GM23338 (cell line): ENCODE data around the gene FBRSL1. TPM values are rescaled to one million over a fixed set of nuclear protein-coding genes. Genes with fewer than 3 reads are reported as not detected.

Experiments used
- ATAC-seq: fragments of 200-7000 bp; cut with Tn5 transposase; 3 replicates; pipeline ENCODE4 v1.9.1; 2020
- DNase-seq: peaks from one replicate; pipeline ENCODE4 v3.0.0-alpha.2; 2015; ENCODE audit warnings: low spot score
- H2AFZ ChIP-seq: fragments of 200-600 bp; sonication (generic); 2 replicates; pipeline ENCODE4 v1.8.0; 2016; ENCODE audit warnings: antibody characterized with exemption, mild to moderate bottlenecking, moderate library complexity
- H3F3A ChIP-seq: fragments of 200-600 bp; sonication (generic); replicated peaks from 2 replicates; pipeline ENCODE4 v1.8.0; 2017; ENCODE audit warnings: antibody characterized with exemption, mixed run types, low read depth
- H3K27ac ChIP-seq: fragments of 200-600 bp; sonication (generic); 2 replicates; pipeline ENCODE4 v1.6.1; 2016; ENCODE audit warnings: low read depth
- H3K27me3 ChIP-seq: fragments of 200-600 bp; sonication (generic); 2 replicates; pipeline ENCODE4 v1.8.0; 2016; ENCODE audit warnings: mild to moderate bottlenecking, mixed run types, moderate library complexity; ENCODE audit not compliant: insufficient read depth
- H3K36me3 ChIP-seq: fragments of 200-600 bp; sonication (generic); 2 replicates; pipeline ENCODE4 v1.8.0; 2016; ENCODE audit warnings: mild to moderate bottlenecking; ENCODE audit not compliant: insufficient read depth
- H3K4me1 ChIP-seq: fragments of 200-600 bp; sonication (generic); 2 replicates; pipeline ENCODE4 v1.8.0; 2016; ENCODE audit warnings: mild to moderate bottlenecking, moderate library complexity; ENCODE audit not compliant: insufficient read depth
- H3K4me2 ChIP-seq: fragments of 200-600 bp; sonication (generic); 2 replicates; pipeline ENCODE4 v1.7.1; 2017; ENCODE audit warnings: mixed run types
- H3K4me3 ChIP-seq: fragments of 200-600 bp; sonication (generic); 2 replicates; pipeline ENCODE4 v1.6.1; 2016; ENCODE audit warnings: mixed run types
- H3K79me2 ChIP-seq: fragments of 200-600 bp; sonication (generic); replicated peaks from 2 replicates; pipeline ENCODE4 v1.8.0; 2017; ENCODE audit warnings: mild to moderate bottlenecking; ENCODE audit not compliant: insufficient read depth
- H3K9me2 ChIP-seq: fragments of 200-600 bp; sonication (generic); 2 replicates; pipeline ENCODE4 v1.8.0; 2017; ENCODE audit not compliant: insufficient read depth
- H4K20me1 ChIP-seq: fragments of 200-600 bp; sonication (generic); replicated peaks from 2 replicates; pipeline ENCODE4 v1.8.0; 2017; ENCODE audit warnings: mild to moderate bottlenecking; ENCODE audit not compliant: insufficient read depth
- H3K27ac Mint-ChIP-seq: 2 replicates; pipeline ENCODE4 v1.8.0; 2020; ENCODE audit warnings: inconsistent platforms, mild to moderate bottlenecking, moderate library complexity, mixed read lengths
- H3K27me3 Mint-ChIP-seq: 3 replicates; pipeline ENCODE4 v1.8.0; 2022; ENCODE audit warnings: low read depth, mild to moderate bottlenecking, moderate library complexity, mixed read lengths, inconsistent platforms; ENCODE audit not compliant: insufficient read depth, poor library complexity
- H3K36me3 Mint-ChIP-seq: 3 replicates; pipeline ENCODE4 v1.8.0; 2021; ENCODE audit warnings: low read depth, mild to moderate bottlenecking, inconsistent platforms, moderate library complexity, mixed read lengths
- H3K4me1 Mint-ChIP-seq: 3 replicates; pipeline ENCODE4 v1.8.0; 2020; ENCODE audit warnings: mild to moderate bottlenecking, inconsistent platforms, mixed read lengths
- H3K4me3 Mint-ChIP-seq: 3 replicates; pipeline ENCODE4 v1.8.0; 2021; ENCODE audit warnings: moderate library complexity, mild to moderate bottlenecking, inconsistent platforms, mixed read lengths
- H3K9me3 Mint-ChIP-seq: 3 replicates; pipeline ENCODE4 v1.8.0; 2020; ENCODE audit warnings: moderate library complexity, mild to moderate bottlenecking, inconsistent platforms, mixed read lengths
- CREB1 ChIP-seq: fragments of 250-450 bp; sonication (Bioruptor Pico); IDR thresholded peaks from 2 replicates; pipeline ENCODE4 v1.5.0; 2020; ENCODE audit warnings: low read depth, mild to moderate bottlenecking, moderate library complexity
- CTCF ChIP-seq, 2 experiments: fragments of 200-600 bp in 1 of 2; sonication (generic) in 1 of 2; conservative IDR thresholded peaks; 2 replicates each; pipeline versions ENCODE4 v1.5.1 to v1.6.1; 2016 to 2017; ENCODE audit warnings: antibody characterized with exemption in 2 of 2, low read depth in 2 of 2, mild to moderate bottlenecking in 2 of 2, moderate library complexity in 1 of 2
- EZH2 ChIP-seq: fragments of 200-600 bp; sonication (generic); IDR thresholded peaks from one replicate; pipeline ENCODE4 v1.8.0; 2017; ENCODE audit warnings: antibody characterized with exemption, mild to moderate bottlenecking, low read depth; ENCODE audit not compliant: unreplicated experiment
- EZH2phosphoT487 ChIP-seq: fragments of 200-600 bp; sonication (generic); IDR thresholded peaks from one replicate; pipeline ENCODE4 v1.8.1; 2018; ENCODE audit warnings: antibody characterized with exemption; ENCODE audit not compliant: unreplicated experiment
- JUNB ChIP-seq: IDR thresholded peaks from one replicate; pipeline ENCODE4 v1.6.1; 2016; ENCODE audit warnings: antibody characterized with exemption; ENCODE audit not compliant: unreplicated experiment
- NANOG ChIP-seq: IDR thresholded peaks from 2 replicates; pipeline ENCODE4 v1.6.1; 2016; ENCODE audit warnings: antibody characterized with exemption, borderline replicate concordance
- POLR2AphosphoS5 ChIP-seq: IDR thresholded peaks from 2 replicates; pipeline ENCODE4 v1.6.1; 2016; ENCODE audit warnings: antibody characterized with exemption, low read depth
- STAT1 ChIP-seq: IDR thresholded peaks from one replicate; pipeline ENCODE4 v1.6.1; 2016; ENCODE audit warnings: antibody characterized with exemption; ENCODE audit not compliant: unreplicated experiment
- ZNF114 ChIP-seq: fragments of 250-450 bp; sonication (Bioruptor Pico); IDR thresholded peaks from 2 replicates; pipeline ENCODE4 v1.5.0; 2020; ENCODE audit warnings: mild to moderate bottlenecking, moderate library complexity
- polyA plus RNA-seq: library from polyadenylated mRNA; unstranded; fragments of >200 nt; fragmentation: Nextera tagmentation; extraction: Ambion mirVana; gene quantifications from 2 replicates; pipeline ENCODE4 v1.2.1, GENCODE V29; 2016
- total RNA-seq: library from RNA; depleted of rRNA; stranded (reverse); fragments of >200 nt; shearing (Covaris generic); gene quantifications from 2 replicates; pipeline ENCODE4 v1.2.3, GENCODE V29; 2014
- TF ChIP-seq, protein P1 (sequence below): IDR thresholded peaks from one replicate; pipeline ENCODE4 v1.6.1; 2018; ENCODE audit warnings: antibody characterized with exemption; ENCODE audit not compliant: unreplicated experiment
- TF ChIP-seq, protein P2 (sequence below): IDR thresholded peaks from 2 replicates; pipeline ENCODE4 v1.6.1; 2016; ENCODE audit warnings: antibody characterized with exemption
- TF ChIP-seq, protein P3 (sequence below): fragments of 250-450 bp; sonication (Bioruptor Pico); IDR thresholded peaks from 2 replicates; pipeline ENCODE4 v1.5.0; 2020; ENCODE audit warnings: mild to moderate bottlenecking, moderate library complexity

The FBRSL1 gene
- total and polyA plus RNA-seq, 2 experiments from 2014 or later = 37.8 to 89.8 TPM

- peaks cover 32% of the 10 kb centered on the region for H3K27me3 ChIP-seq
- Mint-ChIP-seq H3K27me3 (peaks cover 38% of the 10 kb centered on the region), H3K4me3 (no peak overlapping the region; the same call in 2 of the 3 replicates), H3K9me3 (peaks cover 18% of the 10 kb centered on the region), H3K27ac (no peak overlapping the region), H3K36me3 (peaks cover 7% of the 10 kb centered on the region), H3K4me1 (peaks cover 2% of the 10 kb centered on the region; the same call in 1 of the 3 replicates)
- DNase-seq (no peak), ATAC-seq (peak; percentile 17)
- TF ChIP-seq STAT1 (no peak), NANOG (no peak), ZNF114 (CRISPR knock-in tag) (no peak), EZH2phosphoT487 (no peak), JUNB (no peak), CREB1 (no peak), POLR2AphosphoS5 (no peak), EZH2 (no peak), CTCF (conservative IDR thresholded peaks at IDR 0.05; ENCODE audit: low read depth in 2 of 2) (no peak)
- TF ChIP-seq, protein P1, sequence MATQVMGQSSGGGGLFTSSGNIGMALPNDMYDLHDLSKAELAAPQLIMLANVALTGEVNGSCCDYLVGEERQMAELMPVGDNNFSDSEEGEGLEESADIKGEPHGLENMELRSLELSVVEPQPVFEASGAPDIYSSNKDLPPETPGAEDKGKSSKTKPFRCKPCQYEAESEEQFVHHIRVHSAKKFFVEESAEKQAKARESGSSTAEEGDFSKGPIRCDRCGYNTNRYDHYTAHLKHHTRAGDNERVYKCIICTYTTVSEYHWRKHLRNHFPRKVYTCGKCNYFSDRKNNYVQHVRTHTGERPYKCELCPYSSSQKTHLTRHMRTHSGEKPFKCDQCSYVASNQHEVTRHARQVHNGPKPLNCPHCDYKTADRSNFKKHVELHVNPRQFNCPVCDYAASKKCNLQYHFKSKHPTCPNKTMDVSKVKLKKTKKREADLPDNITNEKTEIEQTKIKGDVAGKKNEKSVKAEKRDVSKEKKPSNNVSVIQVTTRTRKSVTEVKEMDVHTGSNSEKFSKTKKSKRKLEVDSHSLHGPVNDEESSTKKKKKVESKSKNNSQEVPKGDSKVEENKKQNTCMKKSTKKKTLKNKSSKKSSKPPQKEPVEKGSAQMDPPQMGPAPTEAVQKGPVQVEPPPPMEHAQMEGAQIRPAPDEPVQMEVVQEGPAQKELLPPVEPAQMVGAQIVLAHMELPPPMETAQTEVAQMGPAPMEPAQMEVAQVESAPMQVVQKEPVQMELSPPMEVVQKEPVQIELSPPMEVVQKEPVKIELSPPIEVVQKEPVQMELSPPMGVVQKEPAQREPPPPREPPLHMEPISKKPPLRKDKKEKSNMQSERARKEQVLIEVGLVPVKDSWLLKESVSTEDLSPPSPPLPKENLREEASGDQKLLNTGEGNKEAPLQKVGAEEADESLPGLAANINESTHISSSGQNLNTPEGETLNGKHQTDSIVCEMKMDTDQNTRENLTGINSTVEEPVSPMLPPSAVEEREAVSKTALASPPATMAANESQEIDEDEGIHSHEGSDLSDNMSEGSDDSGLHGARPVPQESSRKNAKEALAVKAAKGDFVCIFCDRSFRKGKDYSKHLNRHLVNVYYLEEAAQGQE = no peak
- TF ChIP-seq, protein P2, sequence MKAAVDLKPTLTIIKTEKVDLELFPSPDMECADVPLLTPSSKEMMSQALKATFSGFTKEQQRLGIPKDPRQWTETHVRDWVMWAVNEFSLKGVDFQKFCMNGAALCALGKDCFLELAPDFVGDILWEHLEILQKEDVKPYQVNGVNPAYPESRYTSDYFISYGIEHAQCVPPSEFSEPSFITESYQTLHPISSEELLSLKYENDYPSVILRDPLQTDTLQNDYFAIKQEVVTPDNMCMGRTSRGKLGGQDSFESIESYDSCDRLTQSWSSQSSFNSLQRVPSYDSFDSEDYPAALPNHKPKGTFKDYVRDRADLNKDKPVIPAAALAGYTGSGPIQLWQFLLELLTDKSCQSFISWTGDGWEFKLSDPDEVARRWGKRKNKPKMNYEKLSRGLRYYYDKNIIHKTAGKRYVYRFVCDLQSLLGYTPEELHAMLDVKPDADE = no peak
- TF ChIP-seq, protein P3, sequence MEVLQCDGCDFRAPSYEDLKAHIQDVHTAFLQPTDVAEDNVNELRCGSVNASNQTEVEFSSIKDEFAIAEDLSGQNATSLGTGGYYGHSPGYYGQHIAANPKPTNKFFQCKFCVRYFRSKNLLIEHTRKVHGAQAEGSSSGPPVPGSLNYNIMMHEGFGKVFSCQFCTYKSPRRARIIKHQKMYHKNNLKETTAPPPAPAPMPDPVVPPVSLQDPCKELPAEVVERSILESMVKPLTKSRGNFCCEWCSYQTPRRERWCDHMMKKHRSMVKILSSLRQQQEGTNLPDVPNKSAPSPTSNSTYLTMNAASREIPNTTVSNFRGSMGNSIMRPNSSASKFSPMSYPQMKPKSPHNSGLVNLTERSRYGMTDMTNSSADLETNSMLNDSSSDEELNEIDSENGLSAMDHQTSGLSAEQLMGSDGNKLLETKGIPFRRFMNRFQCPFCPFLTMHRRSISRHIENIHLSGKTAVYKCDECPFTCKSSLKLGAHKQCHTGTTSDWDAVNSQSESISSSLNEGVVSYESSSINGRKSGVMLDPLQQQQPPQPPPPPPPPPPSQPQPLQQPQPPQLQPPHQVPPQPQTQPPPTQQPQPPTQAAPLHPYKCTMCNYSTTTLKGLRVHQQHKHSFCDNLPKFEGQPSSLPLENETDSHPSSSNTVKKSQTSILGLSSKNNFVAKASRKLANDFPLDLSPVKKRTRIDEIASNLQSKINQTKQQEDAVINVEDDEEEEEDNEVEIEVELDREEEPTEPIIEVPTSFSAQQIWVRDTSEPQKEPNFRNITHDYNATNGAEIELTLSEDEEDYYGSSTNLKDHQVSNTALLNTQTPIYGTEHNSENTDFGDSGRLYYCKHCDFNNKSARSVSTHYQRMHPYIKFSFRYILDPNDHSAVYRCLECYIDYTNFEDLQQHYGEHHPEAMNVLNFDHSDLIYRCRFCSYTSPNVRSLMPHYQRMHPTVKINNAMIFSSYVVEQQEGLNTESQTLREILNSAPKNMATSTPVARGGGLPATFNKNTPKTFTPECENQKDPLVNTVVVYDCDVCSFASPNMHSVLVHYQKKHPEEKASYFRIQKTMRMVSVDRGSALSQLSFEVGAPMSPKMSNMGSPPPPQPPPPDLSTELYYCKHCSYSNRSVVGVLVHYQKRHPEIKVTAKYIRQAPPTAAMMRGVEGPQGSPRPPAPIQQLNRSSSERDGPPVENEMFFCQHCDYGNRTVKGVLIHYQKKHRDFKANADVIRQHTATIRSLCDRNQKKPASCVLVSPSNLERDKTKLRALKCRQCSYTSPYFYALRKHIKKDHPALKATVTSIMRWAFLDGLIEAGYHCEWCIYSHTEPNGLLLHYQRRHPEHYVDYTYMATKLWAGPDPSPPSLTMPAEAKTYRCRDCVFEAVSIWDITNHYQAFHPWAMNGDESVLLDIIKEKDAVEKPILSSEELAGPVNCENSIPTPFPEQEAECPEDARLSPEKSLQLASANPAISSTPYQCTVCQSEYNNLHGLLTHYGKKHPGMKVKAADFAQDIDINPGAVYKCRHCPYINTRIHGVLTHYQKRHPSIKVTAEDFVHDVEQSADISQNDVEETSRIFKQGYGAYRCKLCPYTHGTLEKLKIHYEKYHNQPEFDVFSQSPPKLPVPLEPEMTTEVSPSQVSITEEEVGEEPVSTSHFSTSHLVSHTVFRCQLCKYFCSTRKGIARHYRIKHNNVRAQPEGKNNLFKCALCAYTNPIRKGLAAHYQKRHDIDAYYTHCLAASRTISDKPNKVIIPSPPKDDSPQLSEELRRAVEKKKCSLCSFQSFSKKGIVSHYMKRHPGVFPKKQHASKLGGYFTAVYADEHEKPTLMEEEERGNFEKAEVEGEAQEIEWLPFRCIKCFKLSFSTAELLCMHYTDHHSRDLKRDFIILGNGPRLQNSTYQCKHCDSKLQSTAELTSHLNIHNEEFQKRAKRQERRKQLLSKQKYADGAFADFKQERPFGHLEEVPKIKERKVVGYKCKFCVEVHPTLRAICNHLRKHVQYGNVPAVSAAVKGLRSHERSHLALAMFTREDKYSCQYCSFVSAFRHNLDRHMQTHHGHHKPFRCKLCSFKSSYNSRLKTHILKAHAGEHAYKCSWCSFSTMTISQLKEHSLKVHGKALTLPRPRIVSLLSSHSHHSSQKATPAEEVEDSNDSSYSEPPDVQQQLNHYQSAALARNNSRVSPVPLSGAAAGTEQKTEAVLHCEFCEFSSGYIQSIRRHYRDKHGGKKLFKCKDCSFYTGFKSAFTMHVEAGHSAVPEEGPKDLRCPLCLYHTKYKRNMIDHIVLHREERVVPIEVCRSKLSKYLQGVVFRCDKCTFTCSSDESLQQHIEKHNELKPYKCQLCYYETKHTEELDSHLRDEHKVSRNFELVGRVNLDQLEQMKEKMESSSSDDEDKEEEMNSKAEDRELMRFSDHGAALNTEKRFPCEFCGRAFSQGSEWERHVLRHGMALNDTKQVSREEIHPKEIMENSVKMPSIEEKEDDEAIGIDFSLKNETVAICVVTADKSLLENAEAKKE (CRISPR knock-in tag) = no peak
- H3K36me3 ChIP-seq = no peaks in the 10 kb centered on the region
- peak overlapping the region; percentile 40; the same call in 1 of the 2 replicates for H3K4me3 ChIP-seq
- H3K27ac ChIP-seq = no peak overlapping the region
- no peaks in the 10 kb centered on the region for H3K9me2 ChIP-seq
- H2AFZ ChIP-seq = peak overlapping the region; percentile 81; the same call in 1 of the 2 replicates
- no peaks in the 10 kb centered on the region for H3K4me1 ChIP-seq
- H4K20me1 ChIP-seq = no peaks in the 10 kb centered on the region
- no peaks in the 10 kb centered on the region for H3K79me2 ChIP-seq
- 0 out of 2 replicates have a peak, but pooled peaks cover 6% of the 10 kb centered on the region for H3F3A ChIP-seq
- peak overlapping the region; percentile 68; the same call in 1 of the 2 replicates for H3K4me2 ChIP-seq
Measured at GRCh38 chr12:132475304-132476037, 14.5 kb upstream of the FBRSL1 start.
